Stimulated activated CD8-positive, alpha-beta memory T cell treated with anti-CD3 and anti-CD28 coated beads, Interleukin-15, amount 100 ng/mL, for 4 hours (primary cell): Measurements from ENCODE around the gene RBM20.
"Not testable (repeated sequence)": the region's sequence is repeated elsewhere in the genome, so short reads cannot be mapped to it uniquely, and the experiment has no call there.

Experiments
- DNase-seq, 2 donors: peaks; one replicate each; pipeline ENCODE4 v3.0.0-alpha.2; 2020; ENCODE audit warnings: low read depth in 2 of 2

Gene RBM20

DNA sequence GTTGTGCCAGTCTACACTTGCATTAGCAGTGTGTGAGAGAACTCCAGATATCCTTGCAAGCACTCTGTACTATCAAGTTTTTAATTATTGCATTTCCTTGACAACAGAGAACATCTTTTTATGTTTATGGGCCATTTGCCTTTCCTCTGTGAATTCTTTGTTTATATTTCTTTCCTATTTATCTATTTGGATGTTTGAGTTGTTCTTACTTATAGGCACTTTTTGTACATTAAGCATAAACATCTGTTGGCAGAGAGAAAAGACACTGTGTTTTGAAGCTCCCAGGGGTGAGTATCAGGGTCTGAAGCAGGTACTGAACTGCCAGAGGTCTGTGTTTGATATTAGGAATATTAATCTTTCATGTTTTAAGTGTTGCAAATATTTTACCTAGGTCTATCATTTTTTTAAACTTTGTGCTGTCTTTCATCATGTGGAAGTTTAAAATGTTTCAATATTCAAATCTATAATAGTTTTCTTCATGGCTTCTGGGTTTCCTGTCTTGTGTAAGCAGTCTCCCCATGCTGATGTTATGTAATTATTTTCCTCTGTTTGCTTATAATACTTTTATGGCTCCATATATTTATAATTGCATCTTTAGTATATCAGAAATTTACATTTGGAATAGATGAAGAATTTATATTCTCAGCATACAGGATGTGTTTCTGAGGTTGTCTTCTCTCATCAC is 209.9 kb downstream of the RBM20 start:
- DNase-seq = no peak

DNA sequence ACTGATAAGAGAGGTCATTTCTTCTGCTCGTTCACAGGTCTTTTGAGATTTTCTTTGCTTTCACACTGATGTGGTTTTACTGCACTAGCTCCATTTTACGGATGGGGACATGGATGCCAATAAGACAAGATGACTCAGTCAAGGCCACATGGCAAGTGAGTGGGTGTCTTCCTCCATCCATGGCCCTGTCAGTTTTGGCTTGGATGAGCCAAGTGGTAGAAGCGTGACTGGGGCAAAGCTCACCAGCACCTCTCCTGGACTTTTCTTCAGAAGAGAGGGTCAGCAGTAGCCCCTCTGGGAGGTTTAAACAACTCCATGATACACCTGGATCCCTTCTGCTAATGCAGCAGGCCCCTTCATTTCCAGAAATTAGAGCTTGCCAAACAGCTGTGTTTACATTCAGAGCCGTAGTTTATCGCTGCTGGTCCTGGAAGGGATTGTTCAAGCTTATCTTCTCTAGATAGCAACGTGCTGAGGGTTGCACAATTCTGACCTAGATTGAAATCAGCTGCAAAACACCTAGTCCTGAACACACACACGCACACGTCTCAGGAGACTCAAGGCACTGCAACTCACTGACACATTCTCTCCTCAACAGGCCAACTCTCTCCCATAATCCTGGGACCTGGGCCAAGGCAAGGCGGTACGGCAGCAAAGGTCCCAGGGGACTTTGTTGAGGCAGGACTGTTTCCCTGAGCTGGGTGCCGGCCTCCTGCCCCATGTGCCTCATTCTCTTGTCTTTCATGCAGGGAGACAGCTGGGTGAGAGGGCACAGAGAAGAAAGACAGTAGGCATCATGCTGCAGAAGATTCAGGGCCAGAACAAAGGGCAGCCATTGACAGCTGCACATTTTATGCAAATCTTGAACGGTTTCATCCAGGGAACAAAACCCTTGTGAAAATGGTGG is 213.4 kb downstream of the RBM20 start:
- DNase-seq = no peak

DNA sequence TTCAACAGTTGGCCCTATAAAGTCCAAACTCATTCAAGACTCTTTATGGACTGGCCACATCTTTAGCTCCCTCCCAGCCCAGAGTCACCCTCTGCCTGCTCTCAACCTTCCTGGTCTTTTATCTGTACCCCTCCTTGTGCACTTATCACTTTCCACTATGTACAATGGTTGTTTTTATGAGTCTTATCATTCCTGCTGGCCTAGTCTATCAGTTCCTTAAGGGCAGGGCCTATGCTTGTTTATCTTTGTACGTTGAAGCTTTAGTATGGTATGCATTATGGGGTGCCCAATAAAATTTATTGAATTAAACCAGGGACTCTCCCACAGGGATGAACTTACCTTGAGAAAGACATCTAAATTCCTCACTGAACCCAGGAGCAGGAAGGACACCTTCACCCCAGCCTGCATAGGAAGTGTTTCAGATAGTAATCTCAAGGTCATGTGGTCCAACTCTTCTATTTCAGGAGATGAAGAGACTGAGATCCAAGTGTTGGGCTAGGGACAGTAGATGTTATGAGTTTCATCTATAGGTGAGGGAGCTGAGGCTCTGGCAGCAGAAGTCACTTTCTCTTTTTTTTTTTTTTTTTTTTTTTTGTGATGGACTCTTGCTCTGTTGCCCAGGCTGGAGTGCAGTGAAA is 214.3 kb downstream of the RBM20 start:
- DNase-seq = no peak

DNA sequence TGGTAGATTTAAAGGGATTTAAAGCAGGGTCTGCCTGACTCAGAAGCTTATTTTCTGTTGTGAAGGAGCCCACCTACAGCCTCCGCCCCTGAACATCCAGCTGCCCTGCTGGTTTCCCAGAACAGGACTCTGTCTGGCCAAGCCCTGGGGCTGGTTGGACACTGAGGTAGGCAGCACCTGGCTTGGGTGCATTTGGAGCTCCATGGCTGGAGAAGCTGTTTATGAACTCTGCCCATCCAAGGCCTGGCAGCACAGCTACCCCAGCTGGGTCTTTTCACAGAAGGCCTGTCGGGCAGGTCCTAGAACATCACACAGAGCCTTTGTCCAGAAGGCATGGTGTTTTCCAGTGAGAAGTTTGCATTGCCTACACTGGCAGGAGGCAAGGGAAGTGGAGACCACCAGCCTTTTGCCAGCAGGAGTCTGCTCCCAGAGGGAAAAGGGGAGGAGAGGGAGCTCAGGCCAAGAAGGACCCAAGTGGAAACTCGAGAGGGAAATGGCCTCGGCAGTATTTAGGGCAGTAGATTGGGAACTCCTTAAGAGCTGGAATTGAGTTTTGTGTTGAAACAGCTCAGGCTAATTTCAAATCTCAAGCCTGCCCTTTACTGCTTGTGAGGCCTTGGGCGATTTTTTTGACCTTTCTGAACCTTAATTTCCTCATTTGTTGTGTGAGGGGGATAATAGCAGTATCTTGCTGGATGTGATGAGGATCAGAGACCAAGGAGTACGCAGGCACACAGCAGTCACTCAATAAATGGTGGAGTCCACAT is 215.3 kb downstream of the RBM20 start:
- DNase-seq = no peak

DNA sequence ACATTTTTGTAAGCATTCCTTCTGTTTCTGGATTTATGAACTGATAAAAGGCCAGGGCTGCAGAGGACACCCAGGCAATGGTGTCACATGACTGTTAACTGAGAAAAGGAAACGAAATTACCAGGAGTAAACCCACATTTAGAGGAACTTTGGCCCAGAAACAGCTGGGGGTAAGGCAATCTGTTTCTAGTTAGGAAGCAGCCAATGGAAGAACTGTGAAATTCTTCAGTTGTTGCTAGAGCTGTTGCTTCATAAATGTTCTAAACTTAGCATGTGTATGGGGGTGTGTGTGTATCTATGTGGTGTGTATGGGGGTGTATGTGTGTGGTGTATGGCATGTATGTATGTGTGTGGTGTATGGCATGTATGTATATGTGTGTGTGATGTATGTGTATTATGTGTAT is 215.8 kb downstream of the RBM20 start:
- DNase-seq = no peak

DNA sequence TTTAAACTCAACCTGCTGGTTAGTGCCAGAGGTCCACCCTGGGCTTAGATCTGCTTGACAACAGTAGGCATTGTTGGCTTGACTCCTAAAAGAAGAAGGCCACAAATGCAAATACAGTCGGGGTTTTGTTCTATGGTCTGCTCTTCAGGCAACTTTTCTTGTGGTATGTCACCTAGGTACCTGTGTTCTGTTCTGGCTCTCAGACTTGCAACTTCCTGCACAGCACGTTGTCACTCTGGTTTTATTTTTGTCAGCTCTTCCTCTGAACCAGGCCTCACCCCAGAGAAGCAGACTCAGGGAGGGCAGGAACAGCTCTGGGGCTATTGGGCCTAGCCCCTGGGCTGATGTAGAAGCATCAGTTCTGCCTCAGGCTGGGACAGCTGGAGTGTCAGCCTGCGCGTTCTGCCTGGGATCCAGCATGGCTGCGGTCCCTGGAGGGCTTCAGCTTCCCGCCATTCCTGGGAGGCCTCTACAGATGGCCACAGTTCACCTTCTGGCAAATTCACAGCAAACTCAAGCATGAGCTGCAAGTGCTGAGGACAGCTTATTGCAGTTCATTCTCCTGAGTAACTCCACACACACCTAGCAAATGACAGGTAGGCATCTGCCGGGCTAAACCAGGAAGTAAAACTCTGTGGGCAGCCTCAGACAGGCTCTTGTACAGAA is 216.6 kb downstream of the RBM20 start:
- no peak for DNase-seq

DNA sequence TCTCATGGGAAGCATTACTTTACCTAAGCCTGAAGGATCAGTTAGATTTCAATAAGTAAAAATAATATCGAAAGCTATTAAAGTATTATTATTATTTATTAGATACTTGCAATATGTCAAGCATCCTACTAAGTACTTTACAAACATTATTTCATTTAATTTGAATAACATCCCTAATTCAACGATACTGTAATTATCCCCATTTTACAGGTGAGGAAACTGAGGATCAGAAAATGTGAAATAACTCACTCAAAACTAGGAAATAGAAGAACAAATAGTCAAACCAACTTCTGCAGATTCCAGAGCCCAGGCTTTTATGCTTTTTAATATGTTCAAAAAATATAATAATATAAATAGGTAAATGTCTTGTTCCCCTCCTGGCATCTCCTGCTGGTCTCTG is 217.3 kb downstream of the RBM20 start:
- no peak for DNase-seq

DNA sequence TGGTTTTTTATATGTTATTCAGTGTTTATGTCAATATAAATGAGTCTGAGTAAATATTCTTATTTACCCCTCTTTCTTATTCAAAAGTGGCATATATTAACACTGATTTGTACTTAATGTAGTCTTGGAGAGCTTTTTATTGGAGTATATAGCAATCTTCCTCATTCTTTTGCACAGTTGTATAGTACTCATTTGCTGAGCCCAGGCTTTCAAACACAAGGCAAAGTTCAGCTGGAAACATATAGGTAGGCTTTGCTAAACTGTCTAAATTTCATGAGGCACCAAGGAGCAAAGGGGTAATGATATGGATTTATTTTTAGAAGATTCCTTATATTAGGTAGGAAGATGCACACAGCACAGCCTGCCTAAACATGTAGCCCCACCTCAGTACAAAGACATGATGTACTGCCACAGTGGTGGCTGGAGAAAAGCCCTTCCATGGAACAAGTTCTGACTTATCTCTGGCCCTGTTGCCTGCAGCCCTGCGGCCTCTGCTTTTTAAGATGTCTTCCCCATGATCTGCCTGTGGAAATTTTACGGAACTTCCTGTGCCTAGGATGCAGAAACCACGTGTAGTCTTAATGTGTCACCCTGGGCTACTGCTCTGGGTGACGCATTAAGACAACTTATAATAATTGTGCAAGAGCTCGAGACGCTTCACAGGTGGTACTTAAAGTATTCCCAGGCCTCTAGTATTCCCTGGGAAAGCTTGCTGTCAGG is 218.0 kb downstream of the RBM20 start:
- DNase-seq = no peak

DNA sequence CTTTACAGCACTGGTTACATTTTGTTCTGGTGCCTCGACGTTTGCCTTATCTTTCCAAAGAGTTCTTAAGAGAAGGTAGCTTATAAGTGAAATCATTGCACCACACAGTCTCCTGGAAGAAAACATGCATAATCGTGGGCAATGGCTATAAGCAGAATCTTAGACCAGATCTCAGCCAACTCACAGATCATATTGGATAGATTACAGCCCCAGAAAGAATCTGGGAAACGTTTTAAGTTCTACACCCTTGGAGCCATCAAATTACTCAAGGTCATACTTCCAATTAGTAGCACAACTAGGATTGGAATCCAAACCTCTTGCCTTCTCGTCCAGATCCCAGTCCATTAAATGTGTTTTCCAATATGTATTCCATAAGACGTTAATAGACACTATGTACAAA is 218.8 kb downstream of the RBM20 start:
- no peak for DNase-seq

DNA sequence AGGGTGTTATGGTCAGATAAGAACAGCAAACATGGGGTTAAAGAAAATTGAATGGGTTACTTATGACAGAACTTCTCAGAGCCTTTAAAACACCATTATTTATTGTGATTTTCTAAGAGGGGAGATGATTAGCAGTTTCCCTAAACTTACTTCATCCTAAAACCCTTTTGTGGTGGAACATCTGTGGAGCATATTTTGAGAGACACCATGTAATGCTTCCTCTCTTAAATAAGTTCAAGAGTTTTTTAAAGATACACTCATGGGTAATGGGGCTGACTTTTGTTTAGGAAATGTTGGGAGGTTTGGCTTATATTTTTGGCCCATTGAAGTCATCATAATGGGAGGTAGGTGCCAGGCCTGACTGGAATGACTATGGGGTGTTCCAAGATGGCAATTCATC is 219.2 kb downstream of the RBM20 start:
- no peak for DNase-seq

DNA sequence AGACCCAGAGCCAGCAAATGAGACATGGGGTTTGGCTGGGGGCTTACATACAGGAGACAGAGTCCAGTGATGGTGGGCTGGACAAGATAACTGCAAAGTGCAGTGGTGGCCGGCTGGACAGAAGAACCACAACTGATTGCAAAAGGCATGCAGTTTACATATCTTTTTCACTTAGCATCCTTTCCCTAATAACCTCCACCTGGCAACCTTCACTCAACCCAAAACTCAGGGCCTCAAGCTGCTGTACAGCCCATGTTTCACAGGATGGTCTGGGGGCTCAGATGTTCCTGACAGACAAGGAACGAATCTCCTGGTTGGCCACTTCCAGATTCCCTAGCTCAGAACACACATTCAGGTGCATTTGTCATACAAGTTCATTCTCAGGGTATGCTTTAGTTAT is 219.8 kb downstream of the RBM20 start:
- DNase-seq = no peak

DNA sequence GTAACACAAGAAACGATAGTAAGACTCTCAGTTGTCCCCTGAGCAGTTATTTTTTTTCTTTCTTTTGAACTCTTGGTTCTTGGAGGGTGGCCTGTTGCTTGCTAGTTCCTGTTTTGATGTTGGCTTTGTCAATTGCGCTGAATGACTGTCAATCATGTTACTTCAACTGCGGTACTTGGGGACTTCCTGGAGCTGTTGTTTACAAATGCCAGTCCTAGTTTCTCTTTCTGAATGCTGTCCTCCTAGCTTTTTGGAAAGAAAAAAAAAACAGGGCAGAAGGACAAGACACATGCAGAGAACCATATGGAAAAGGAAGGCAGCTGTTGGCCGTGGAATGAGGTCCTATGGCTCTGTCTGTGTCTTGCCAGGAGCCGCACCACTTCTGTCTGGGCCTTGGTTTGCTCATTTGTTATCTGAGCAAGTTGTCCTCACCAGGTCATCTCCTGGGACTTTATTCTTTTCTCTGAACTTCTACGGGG is 220.6 kb downstream of the RBM20 start:
- DNase-seq = no peak

DNA sequence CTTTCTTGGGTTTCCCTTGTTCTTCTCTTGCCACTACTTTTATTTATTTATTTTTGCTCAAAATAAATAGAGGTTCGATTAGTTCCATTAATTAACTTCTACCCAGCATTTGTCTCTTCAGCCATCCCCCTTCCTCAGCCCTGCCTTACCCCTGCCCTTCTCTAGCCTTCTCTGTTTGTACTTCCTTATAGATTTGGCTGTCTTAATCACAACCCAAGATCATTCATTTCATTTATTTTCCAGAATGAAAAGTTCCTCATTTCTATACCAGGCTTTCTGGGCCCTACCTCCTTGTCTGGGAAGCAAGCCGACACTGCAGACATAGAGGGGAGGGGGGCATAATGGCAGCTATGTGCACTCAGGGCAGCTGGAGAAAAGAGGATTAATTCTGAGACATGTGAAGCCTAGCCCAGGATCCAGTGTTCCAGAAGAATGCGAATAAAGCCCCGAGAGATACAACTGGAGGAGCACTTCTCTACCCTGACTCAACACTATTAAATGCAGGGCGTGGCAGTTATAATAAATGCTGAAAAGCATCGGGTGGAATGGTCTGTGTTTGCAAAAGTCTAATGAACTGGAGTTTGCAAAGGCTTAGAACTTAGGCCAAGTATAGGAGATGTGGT is 221.2 kb downstream of the RBM20 start:
- DNase-seq = no peak

DNA sequence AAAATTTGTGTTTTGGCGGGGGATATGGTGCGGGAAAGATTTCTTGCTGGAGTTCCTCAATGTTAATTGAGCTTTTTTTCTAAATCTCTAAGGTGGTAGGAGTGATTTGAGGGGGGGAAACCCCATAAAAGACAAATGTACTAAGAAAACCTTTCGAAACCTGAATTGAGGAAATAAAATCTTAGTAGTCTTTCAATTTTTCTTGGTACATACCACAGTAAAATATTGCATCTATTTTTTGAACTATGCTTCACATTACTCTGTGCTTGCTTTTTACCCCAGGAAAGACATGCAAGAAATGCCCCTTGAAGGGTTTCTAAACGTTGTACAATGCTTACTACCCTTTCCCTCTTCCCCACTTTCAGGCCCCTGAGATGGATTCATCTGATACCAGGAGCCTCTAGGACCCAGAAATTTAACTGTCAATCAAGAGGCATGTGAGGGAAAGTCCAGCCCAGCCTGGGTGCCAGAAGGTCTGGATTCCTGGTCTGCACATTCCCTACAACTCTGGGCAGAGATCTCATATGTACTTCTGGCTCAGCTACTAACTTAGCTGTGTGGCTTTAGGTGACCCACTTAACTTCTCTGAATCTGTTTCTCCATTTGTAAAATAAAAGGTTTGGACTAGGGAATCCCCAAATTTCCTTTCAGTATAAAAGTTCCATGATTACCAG is 221.8 kb downstream of the RBM20 start:
- DNase-seq = no peak

DNA sequence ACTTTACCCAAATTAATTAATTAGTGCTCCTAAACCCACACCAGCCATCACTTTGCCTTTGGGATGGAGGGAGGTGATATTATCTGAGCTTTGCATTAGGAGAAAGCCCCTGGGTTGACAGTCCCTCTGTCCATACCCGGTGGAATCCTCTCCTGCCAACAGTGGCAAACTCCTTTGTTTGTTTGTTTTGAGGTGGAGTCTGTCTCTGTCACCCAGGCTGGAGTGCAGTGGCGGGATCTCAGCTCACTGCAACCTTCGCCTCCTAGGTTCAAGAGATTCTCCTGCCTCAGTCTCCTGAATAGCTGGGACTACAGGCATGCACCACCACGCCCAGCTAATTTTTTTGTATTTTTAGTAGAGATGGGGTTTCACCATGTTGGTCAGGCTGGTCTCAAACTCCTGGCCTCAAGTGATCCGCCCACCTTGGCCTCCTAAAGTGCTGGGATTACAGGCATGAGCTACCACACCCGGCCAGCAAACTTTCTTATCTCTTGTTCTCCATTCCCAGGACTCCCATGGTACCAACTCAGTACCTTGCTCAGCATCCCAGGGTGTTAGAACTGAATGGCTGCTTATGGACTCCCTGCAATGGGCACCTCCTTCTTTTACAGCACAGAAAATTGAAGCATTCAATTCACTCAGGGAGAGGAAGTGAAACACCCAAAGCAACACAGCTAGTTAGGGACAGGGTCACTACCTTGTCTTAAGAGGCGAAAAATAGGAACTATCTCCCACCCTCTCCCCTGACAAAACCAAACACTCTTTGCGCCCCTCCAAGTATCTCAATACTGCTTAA is 223.1 kb downstream of the RBM20 start:
- DNase-seq = not testable (repeated sequence)

DNA sequence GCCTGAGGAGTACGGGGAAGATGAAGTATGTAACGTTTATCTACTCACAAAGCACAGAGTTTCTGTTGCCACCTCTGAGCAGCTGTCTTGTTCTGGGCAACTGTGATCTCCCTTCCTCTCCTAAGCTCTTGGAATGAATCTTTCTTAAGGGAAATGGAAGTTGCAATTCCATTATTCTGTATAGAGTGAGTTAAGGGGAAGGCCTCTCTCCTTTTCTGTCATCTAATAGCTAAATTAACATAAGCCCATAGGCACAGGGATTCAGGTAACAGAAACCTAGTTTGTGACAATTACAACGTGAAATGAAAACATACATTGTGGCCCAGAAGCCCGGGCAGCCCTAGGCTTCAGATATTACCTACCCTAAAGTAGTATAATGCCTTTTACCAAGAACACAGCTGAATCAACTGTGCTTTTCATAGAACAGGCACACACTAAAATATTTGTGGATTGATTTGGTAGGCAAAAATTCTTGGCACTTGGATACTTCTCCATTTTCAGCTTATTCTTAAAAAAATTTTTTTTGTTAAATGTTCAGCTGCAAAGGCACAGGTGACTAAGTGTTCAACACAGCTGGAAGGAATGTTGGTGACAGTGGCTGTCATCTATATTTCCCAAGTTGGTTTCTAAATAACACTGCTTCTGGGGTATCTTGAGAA is 223.8 kb downstream of the RBM20 start:
- no peak for DNase-seq

DNA sequence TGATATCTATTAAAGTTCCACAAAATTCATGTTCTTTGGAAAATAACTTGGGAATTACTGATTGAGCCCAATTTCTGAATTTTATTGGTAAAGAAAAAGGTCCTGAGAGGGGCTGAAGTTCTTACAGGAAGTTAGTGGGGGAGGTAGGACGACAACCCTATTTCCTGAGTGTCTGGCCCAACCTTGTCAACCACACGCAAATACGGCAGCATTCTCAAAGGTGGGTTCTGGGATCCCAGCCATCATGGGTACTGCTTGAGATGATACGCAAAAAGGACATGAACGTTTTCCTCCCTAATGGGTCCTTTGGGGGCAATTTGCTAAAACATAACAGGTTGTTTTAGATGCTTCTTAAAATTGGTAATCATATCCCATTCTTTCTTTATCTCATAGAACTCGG is 224.8 kb downstream of the RBM20 start:
- DNase-seq = no peak

DNA sequence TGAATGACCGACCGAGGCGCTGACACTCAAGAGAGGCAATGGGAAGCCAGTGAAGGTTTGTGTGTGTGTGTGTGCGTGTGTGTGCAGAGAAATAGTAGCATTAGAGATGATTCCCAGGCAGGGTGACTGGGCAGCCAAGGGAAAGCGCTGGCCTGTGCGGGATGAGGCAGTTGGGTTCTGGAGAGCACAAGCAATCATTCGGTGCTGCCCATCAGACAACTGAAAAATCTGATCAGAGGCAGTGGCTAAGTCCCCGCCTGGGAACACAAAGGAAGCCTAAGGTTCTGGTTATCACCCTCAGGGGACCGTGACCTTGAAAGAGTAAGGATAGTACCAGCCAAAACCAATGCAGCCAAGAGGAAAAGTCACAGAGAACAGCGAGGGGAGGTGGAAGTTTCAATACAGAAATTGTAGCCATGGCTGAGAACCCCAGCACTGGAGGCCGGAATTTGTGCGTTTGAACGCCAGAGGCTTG is 226.7 kb downstream of the RBM20 start:
- DNase-seq = no peak
